Osteoblast (primary cell): ENCODE data around the gene GOLGA8B. TPM values are rescaled to one million over a fixed set of nuclear protein-coding genes. Genes with fewer than 3 reads are reported as not detected.
"Not testable (repeated sequence)": the region's sequence is repeated elsewhere in the genome, so short reads cannot be mapped to it uniquely, and the experiment has no call there.

Source experiments
- DNase-seq: peaks from one replicate; pipeline ENCODE4 v3.0.0; 2011; ENCODE audit warnings: low spot score, mixed read lengths; ENCODE audit not compliant: insufficient read length; ENCODE audit errors: missing footprints
- H2AFZ ChIP-seq: 2 replicates; pipeline ENCODE4 v1.6.0; 2011; ENCODE audit warnings: mild to moderate bottlenecking, low read length
- H3K27ac ChIP-seq: 2 replicates; pipeline ENCODE4 v1.5.1; 2011; ENCODE audit warnings: mild to moderate bottlenecking, low read depth, low read length, moderate library complexity
- H3K27me3 ChIP-seq: 2 replicates; pipeline ENCODE4 v1.6.0; 2012; ENCODE audit warnings: mild to moderate bottlenecking, control low read depth, inconsistent platforms, low read length, moderate library complexity; ENCODE audit not compliant: insufficient read depth
- H3K36me3 ChIP-seq: 2 replicates; pipeline ENCODE4 v1.5.1; 2011; ENCODE audit warnings: mild to moderate bottlenecking, low read length, control low read depth, moderate library complexity; ENCODE audit not compliant: insufficient read depth
- H3K4me1 ChIP-seq: 2 replicates; pipeline ENCODE4 v1.5.1; 2011; ENCODE audit warnings: mild to moderate bottlenecking, low read length, control low read depth, moderate library complexity; ENCODE audit not compliant: insufficient read depth
- H3K4me2 ChIP-seq: 2 replicates; pipeline ENCODE4 v1.6.0; 2011; ENCODE audit warnings: mild to moderate bottlenecking, low read length; ENCODE audit not compliant: insufficient read depth
- H3K4me3 ChIP-seq: fragments of 200-600 bp; sonication (generic); 3 replicates; pipeline ENCODE4 v1.5.1; 2012; ENCODE audit warnings: mild to moderate bottlenecking, low read length, inconsistent platforms; ENCODE audit not compliant: insufficient read depth
- H3K79me2 ChIP-seq: 2 replicates; pipeline ENCODE4 v1.6.0; 2012; ENCODE audit warnings: mild to moderate bottlenecking, low read length, control low read depth, inconsistent platforms; ENCODE audit not compliant: insufficient read depth
- H3K9me3 ChIP-seq: 2 replicates; pipeline ENCODE4 v1.5.1; 2011; ENCODE audit warnings: low read depth, low read length, control low read depth
- H4K20me1 ChIP-seq: 2 replicates; pipeline ENCODE4 v1.6.0; 2012; ENCODE audit warnings: mild to moderate bottlenecking, low read length, control low read depth; ENCODE audit not compliant: insufficient read depth
- total RNA-seq: library from RNA; depleted of rRNA; stranded (reverse); fragments of >200 nt; gene quantifications from 2 replicates; pipeline ENCODE4 v1.2.3, GENCODE V29; 2012
- TF ChIP-seq, protein P1 (sequence below): IDR thresholded peaks from 2 replicates; pipeline ENCODE4 v1.5.1; 2011; ENCODE audit warnings: mild to moderate bottlenecking, low read depth, low read length, moderate library complexity; ENCODE audit errors: extremely low read depth

Gene GOLGA8B
- total RNA-seq, 1 donor = 57.2 TPM

- DNase-seq = no peak
- H3K4me1 ChIP-seq = no peaks in the 10 kb centered on the region
- no peak overlapping the region for H3K4me3 ChIP-seq
- no peaks in the 10 kb centered on the region for H3K36me3 ChIP-seq
- H3K79me2 ChIP-seq = peaks cover 30% of the 10 kb centered on the region
- peaks cover 5% of the 10 kb centered on the region for H4K20me1 ChIP-seq
- H3K9me3 ChIP-seq = no peaks in the 10 kb centered on the region
- TF ChIP-seq, protein P1, sequence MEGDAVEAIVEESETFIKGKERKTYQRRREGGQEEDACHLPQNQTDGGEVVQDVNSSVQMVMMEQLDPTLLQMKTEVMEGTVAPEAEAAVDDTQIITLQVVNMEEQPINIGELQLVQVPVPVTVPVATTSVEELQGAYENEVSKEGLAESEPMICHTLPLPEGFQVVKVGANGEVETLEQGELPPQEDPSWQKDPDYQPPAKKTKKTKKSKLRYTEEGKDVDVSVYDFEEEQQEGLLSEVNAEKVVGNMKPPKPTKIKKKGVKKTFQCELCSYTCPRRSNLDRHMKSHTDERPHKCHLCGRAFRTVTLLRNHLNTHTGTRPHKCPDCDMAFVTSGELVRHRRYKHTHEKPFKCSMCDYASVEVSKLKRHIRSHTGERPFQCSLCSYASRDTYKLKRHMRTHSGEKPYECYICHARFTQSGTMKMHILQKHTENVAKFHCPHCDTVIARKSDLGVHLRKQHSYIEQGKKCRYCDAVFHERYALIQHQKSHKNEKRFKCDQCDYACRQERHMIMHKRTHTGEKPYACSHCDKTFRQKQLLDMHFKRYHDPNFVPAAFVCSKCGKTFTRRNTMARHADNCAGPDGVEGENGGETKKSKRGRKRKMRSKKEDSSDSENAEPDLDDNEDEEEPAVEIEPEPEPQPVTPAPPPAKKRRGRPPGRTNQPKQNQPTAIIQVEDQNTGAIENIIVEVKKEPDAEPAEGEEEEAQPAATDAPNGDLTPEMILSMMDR = no peak
- no peak overlapping the region for H3K27ac ChIP-seq
- no peak overlapping the region for H2AFZ ChIP-seq
- no peak overlapping the region for H3K4me2 ChIP-seq
- no peaks in the 10 kb centered on the region for H3K27me3 ChIP-seq
Observed at GRCh38 chr15:34578283-34578674, 5.2 kb downstream of the GOLGA8B start.

GRCh38 chr15:34577658-34578282 is 5.7 kb downstream of the GOLGA8B start:
- H3K4me3 ChIP-seq, H3K4me2 ChIP-seq, H3K9me3 ChIP-seq, H3K27ac ChIP-seq, H3K4me1 ChIP-seq, H3K36me3 ChIP-seq, H3K27me3 ChIP-seq, H2AFZ ChIP-seq, H4K20me1 ChIP-seq: not testable (repeated sequence)
- peaks cover 30% of the 10 kb centered on the region for H3K79me2 ChIP-seq
- peak; percentile 39 for DNase-seq

GRCh38 chr15:34575035-34575434 is 8.4 kb downstream of the GOLGA8B start:
- H3K4me1 ChIP-seq, H3K4me3 ChIP-seq, H3K27me3 ChIP-seq, DNase-seq, H3K36me3 ChIP-seq, H2AFZ ChIP-seq, H4K20me1 ChIP-seq, H3K4me2 ChIP-seq, H3K9me3 ChIP-seq, H3K27ac ChIP-seq: not testable (repeated sequence)
- peaks cover 15% of the 10 kb centered on the region for H3K79me2 ChIP-seq

DNA sequence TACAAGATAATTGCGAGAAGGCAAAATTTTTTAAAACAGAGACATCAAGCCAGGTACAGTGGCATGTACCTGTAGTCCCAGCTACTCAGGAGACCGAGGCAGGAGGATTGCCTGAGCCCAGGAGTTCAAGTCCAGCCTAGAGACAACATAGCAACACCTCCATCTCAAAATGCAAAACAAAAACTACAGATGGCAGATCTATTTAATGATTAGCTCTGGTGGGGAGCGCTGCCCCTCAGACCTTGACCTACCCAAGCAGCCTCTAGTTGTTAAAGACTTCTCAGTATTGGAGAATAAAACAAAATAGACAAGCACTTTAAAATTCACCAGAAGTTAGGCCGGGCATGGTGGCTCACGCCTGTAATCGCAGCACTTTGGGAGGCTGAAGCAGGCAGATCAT is 10.5 kb downstream of the GOLGA8B start:
- not testable (repeated sequence) for H3K36me3 ChIP-seq, H3K27me3 ChIP-seq, H3K4me1 ChIP-seq, H2AFZ ChIP-seq, H3K4me3 ChIP-seq, DNase-seq, H3K4me2 ChIP-seq, H3K79me2 ChIP-seq, H4K20me1 ChIP-seq, H3K27ac ChIP-seq, H3K9me3 ChIP-seq

GRCh38 chr15:34572019-34572641 is 11.3 kb downstream of the GOLGA8B start:
- not testable (repeated sequence) for H4K20me1 ChIP-seq, H3K9me3 ChIP-seq, H3K4me1 ChIP-seq, DNase-seq, H3K4me2 ChIP-seq, H3K79me2 ChIP-seq, H3K36me3 ChIP-seq, H2AFZ ChIP-seq, H3K27me3 ChIP-seq, H3K4me3 ChIP-seq, H3K27ac ChIP-seq

- H3K4me1 ChIP-seq, H3K4me2 ChIP-seq, H3K9me3 ChIP-seq, H4K20me1 ChIP-seq, DNase-seq, H3K4me3 ChIP-seq, H3K79me2 ChIP-seq, H3K36me3 ChIP-seq, H3K27ac ChIP-seq, H2AFZ ChIP-seq, H3K27me3 ChIP-seq: not testable (repeated sequence)
Observed at GRCh38 chr15:34569670-34570396, 13.6 kb downstream of the GOLGA8B start.

DNA sequence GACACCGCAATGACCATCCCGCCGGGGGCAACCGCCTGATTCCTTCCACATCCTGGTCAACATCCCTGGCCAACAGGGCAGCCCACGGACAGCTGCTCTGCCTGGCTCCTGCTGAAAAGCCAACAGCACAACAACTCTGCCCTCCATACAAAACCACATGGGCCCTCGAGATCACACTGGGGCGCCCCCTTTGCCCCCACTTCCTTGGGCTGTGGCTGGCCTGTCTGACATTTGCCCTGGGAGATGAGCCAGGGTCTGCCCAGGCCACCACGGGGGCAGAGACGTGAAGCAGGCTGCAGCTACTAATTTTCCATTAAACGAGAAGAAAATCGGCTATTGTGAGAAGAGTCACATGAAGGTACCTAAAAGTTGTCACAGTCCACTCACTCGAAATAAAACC is 16.3 kb downstream of the GOLGA8B start:
- H3K4me2 ChIP-seq, H3K4me3 ChIP-seq, H3K27me3 ChIP-seq, DNase-seq, H2AFZ ChIP-seq, H3K36me3 ChIP-seq, H3K79me2 ChIP-seq, H4K20me1 ChIP-seq, H3K27ac ChIP-seq, H3K4me1 ChIP-seq, H3K9me3 ChIP-seq: not testable (repeated sequence)

DNA sequence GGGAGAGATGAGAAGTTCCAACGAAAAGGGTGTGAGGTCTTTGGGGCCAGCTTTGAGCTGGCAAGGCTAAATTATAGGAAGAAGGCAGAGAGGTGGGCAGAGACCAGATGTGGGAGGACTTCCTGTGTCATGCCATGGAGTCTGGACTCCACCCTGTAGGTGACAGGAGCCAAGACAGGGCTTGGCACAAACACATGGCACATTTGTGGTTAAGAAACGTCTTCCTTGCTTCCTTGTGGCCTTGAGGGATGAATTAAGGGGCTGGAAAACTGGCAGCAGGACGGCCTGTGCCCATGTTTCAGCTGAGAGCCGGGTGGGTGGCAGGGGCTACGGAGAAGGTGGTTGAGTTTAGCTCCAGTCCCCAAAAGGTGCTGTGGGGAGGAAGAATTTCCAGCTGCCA is 18.7 kb downstream of the GOLGA8B start:
- H3K36me3 ChIP-seq, H3K27me3 ChIP-seq, H3K4me3 ChIP-seq, H2AFZ ChIP-seq, H3K9me3 ChIP-seq, H3K79me2 ChIP-seq, H4K20me1 ChIP-seq, H3K4me1 ChIP-seq, DNase-seq, H3K4me2 ChIP-seq, H3K27ac ChIP-seq: not testable (repeated sequence)
